Smooth muscle cell (in vitro differentiated cells): ENCODE measurements around the gene ASTN2. TPM values are rescaled to one million over a fixed set of nuclear protein-coding genes. Genes with fewer than 3 reads are reported as not detected.
A peak's percentile ranks its signal among the peaks of the same experiment; 100 is the strongest.

Experiments
- DNase-seq: peaks from one replicate; lab custom pipeline; 2025; ENCODE audit not compliant: unreplicated experiment; lab: John Stamatoyannopoulos, UW
- H2AFZ ChIP-seq: fragments of 200-600 bp; sonication (generic); 2 replicates; pipeline ENCODE4 v1.6.0; 2016; ENCODE audit warnings: antibody characterized with exemption, low read depth, mild to moderate bottlenecking
- H3F3A ChIP-seq: fragments of 200-600 bp; sonication (generic); 2 replicates; pipeline ENCODE4 v1.6.0; 2017; ENCODE audit warnings: antibody characterized with exemption, low read depth
- H3K27ac ChIP-seq: fragments of 200-600 bp; sonication (generic); 2 replicates; pipeline ENCODE4 v1.5.1; 2016; ENCODE audit warnings: low read depth, mild to moderate bottlenecking
- H3K27me3 ChIP-seq: fragments of 200-600 bp; sonication (generic); 2 replicates; pipeline ENCODE4 v1.6.1; 2016; ENCODE audit warnings: low read depth, mild to moderate bottlenecking
- H3K36me3 ChIP-seq: fragments of 200-600 bp; sonication (generic); 2 replicates; pipeline ENCODE4 v1.5.1; 2016; ENCODE audit warnings: low read depth
- H3K4me1 ChIP-seq: fragments of 200-600 bp; sonication (generic); 2 replicates; pipeline ENCODE4 v1.5.1; 2016; ENCODE audit warnings: low read depth
- H3K4me2 ChIP-seq: fragments of 200-600 bp; sonication (generic); 2 replicates; pipeline ENCODE4 v1.6.0; 2016; ENCODE audit warnings: mild to moderate bottlenecking
- H3K4me3 ChIP-seq: fragments of 200-600 bp; sonication (generic); 2 replicates; pipeline ENCODE4 v1.5.1; 2016; ENCODE audit warnings: mild to moderate bottlenecking
- H3K79me2 ChIP-seq: fragments of 200-600 bp; sonication (generic); 2 replicates; pipeline ENCODE4 v1.6.0; 2016; ENCODE audit warnings: low read depth, mild to moderate bottlenecking
- H3K9ac ChIP-seq: fragments of 200-600 bp; sonication (generic); 2 replicates; pipeline ENCODE4 v1.6.0; 2016; ENCODE audit warnings: low read depth
- H3K9me3 ChIP-seq: fragments of 200-600 bp; sonication (generic); replicated peaks from 2 replicates; pipeline ENCODE4 v1.5.1; 2016; ENCODE audit warnings: low read depth
- H4K20me1 ChIP-seq: fragments of 200-600 bp; sonication (generic); 2 replicates; pipeline ENCODE4 v1.6.0; 2016; ENCODE audit warnings: low read depth
- CTCF ChIP-seq: fragments of 200-600 bp; sonication (generic); IDR thresholded peaks from 2 replicates; pipeline ENCODE4 v1.5.1; 2017; ENCODE audit warnings: borderline replicate concordance, mild to moderate bottlenecking, antibody characterized with exemption; ENCODE audit not compliant: insufficient read depth, poor library complexity, severe bottlenecking
- WGBS: methylation state at CpG from one replicate; pipeline ENCODE4 v1.1.7; 2016; ENCODE audit warnings: low lambda C conversion rate; 5-methylcytosine and 5-hydroxymethylcytosine counted together
- polyA plus RNA-seq: library from polyadenylated mRNA; unstranded; fragments of >200 nt; fragmentation: Nextera tagmentation; extraction: Ambion mirVana; gene quantifications from 2 replicates; pipeline ENCODE4 v1.2.1, GENCODE V29; 2016
- total RNA-seq: library from RNA; depleted of rRNA; stranded (reverse); fragments of >200 nt; gene quantifications from 2 replicates; pipeline ENCODE4 v1.2.3, GENCODE V29; 2014

Gene ASTN2
- total and polyA plus RNA-seq, 2 experiments from 2014 or later = 6.5 to 6.7 TPM

- H3K4me2 ChIP-seq = peak overlapping the region; percentile 30
Measured at GRCh38 chr9:116391306-116391900, 1023.5 kb downstream of the ASTN2 start.

GRCh38 chr9:116390303-116391228, 1024.3 kb downstream of the ASTN2 start:
- no peaks in the 10 kb centered on the region for H3K79me2 ChIP-seq
- TF ChIP-seq CTCF = no peak
- no peak for DNase-seq
- H2AFZ ChIP-seq = no peak overlapping the region
- H4K20me1 ChIP-seq = peaks cover 87% of the 10 kb centered on the region
- H3K27me3 ChIP-seq = no peaks in the 10 kb centered on the region
- H3K9me3 ChIP-seq = no peaks in the 10 kb centered on the region
- peaks cover 18% of the 10 kb centered on the region for H3F3A ChIP-seq
- no peak overlapping the region for H3K4me3 ChIP-seq
- no peaks in the 10 kb centered on the region for H3K4me1 ChIP-seq
- peak overlapping the region; percentile 30 for H3K4me2 ChIP-seq
- peak overlapping the region; percentile 27 for H3K27ac ChIP-seq
- no peak overlapping the region for H3K9ac ChIP-seq
- WGBS = 49% methylated on average over 7 of the region's 7 CpGs
- H3K36me3 ChIP-seq = peaks cover 8% of the 10 kb centered on the region

More at GRCh38 chr9:116391306-116391900, 1023.5 kb downstream of the ASTN2 start:
- Histone ChIP-seq H3K79me2 (no peaks in the 10 kb centered on the region), H2AFZ (no peak overlapping the region), H3K9ac (no peak overlapping the region), H3F3A (peaks cover 18% of the 10 kb centered on the region), H3K9me3 (no peaks in the 10 kb centered on the region), H3K4me3 (no peak overlapping the region), H3K4me1 (no peaks in the 10 kb centered on the region), H3K27ac (peak overlapping the region; percentile 27), H4K20me1 (peaks cover 82% of the 10 kb centered on the region), H3K36me3 (peaks cover 9% of the 10 kb centered on the region), H3K27me3 (no peaks in the 10 kb centered on the region)
- TF ChIP-seq CTCF = no peak
- 13% methylated on average over 4 of the region's 4 CpGs for WGBS
- DNase-seq = peak; percentile 8

- H2AFZ ChIP-seq = no peak overlapping the region
- DNase-seq = no peak
- H3K9ac ChIP-seq = no peak overlapping the region
- no peak for TF ChIP-seq CTCF
- 33% methylated on average over 1 of the region's 1 CpG for WGBS
- H3K4me2 ChIP-seq = no peak overlapping the region
- H3K79me2 ChIP-seq = no peaks in the 10 kb centered on the region
- no peaks in the 10 kb centered on the region for H3K4me1 ChIP-seq
- peaks cover 8% of the 10 kb centered on the region for H3K36me3 ChIP-seq
- no peaks in the 10 kb centered on the region for H3K9me3 ChIP-seq
- no peaks in the 10 kb centered on the region for H3K27me3 ChIP-seq
- peaks cover 18% of the 10 kb centered on the region for H3F3A ChIP-seq
- no peak overlapping the region for H3K4me3 ChIP-seq
- peaks cover 85% of the 10 kb centered on the region for H4K20me1 ChIP-seq
- H3K27ac ChIP-seq = no peak overlapping the region
Measured at GRCh38 chr9:116389541-116390302, 1025.1 kb downstream of the ASTN2 start.
